HG02938 (cell line): Measurements from ENCODE around the gene SPDYE2B.
"Not testable (repeated sequence)": the region's sequence is repeated elsewhere in the genome, so short reads cannot be mapped to it uniquely, and the experiment has no call there.

ENCODE experiments used
- ATAC-seq: cut with Tn5 transposase; IDR thresholded peaks from one replicate; pipeline ENCODE4 v1.9.1; 2021; ENCODE audit warnings: mild to moderate bottlenecking, moderate library complexity; ENCODE audit not compliant: unreplicated experiment

SPDYE2B gene

DNA sequence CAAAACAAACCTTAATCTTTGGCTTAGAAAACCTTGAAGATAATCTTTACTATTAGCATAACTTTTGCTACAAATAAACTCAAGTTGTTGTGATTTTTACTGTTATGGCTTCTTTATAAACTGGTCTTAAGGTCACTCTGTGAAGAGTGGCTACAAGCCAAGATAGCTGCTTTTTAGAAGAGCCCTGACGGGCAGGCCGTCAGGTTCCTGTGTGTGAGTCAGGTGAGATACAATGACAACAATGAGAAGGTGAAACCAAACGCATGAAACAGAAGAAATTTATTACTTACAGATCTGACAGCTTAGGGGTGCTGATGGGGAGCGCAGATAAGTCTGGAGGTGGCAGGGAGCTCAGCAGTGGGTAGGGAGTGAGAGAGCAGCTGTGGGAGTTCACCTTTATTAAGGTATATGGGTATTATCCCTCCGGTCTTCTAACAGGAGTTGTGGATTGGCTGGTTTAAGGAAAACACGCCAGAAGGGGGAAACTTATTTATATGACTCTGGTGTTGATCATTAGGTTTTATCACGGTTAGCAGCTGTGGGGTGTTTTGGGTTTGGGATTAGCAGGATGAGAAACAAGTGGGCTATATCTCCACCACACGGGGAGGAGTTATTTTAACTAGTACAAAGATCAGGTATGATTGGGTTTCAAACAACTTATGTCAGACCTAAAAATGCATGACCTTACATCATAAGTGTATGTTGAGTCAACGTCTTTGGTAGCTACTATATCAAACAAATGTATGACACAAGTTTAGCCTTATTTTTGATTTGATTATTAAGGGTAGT, 49.0 kb downstream of the SPDYE2B start:
- ATAC-seq, result not testable (repeated sequence)
